A549 treated with CpdA at 1 μM for 4 hours (cell line): ENCODE data around the gene PBX2. TPM values are rescaled to one million over a fixed set of nuclear protein-coding genes. Genes with fewer than 3 reads are reported as not detected.

Experiments used
- total RNA-seq: library from RNA; stranded (reverse); fragments of 200-300 nt; extraction: Qiagen RNA extraction; gene quantifications from 5 replicates; pipeline ENCODE4 v1.2.3, GENCODE V29; 2022; ENCODE audit warnings: low read depth

The PBX2 gene
- 15.2 to 21.6 TPM (median 17.8 TPM) in 5 replicates for total RNA-seq

GRCh38 chr6:32190054-32190851 is at the start of gene PBX2:
TSS of gene PBX2 (minus strand) at chr6:32190202. CDS start at chr6:32189915, 287 bp downstream.

GRCh38 chr6:32223258-32224235 is 33.5 kb upstream of the PBX2 start, which contains the start of gene NOTCH4:
TSS of gene NOTCH4 (minus strand) at chr6:32224067. CDS start at chr6:32223928, 139 bp downstream.

GRCh38 chr6:32192608-32193039 is 2.6 kb upstream of the PBX2 start, which contains the start of gene GPSM3:
TSS of gene GPSM3 (minus strand) at chr6:32192643. CDS start at chr6:32192513, 130 bp downstream.

GRCh38 chr6:32184084-32184640 is 5.8 kb downstream of the PBX2 start, which contains the start of gene AGER:
TSS of gene AGER (minus strand) at chr6:32184253. CDS start at chr6:32184222, 31 bp downstream.

GRCh38 chr6:32177788-32178546 is 12.0 kb downstream of the PBX2 start, which contains the start of gene RNF5:
TSS of gene RNF5 (plus strand) at chr6:32178405. CDS start at chr6:32178512, 107 bp downstream.

GRCh38 chr6:32175711-32176475 is 14.1 kb downstream of the PBX2 start, which contains the start of gene AGPAT1:
TSS of gene AGPAT1 (minus strand) at chr6:32176084. CDS start at chr6:32171496, 4,588 bp downstream.

GRCh38 chr6:32164295-32164694 is 25.7 kb downstream of the PBX2 start, which contains the start of gene EGFL8:
TSS of gene EGFL8 (plus strand) at chr6:32164595. CDS start at chr6:32166166, 1,571 bp downstream.

GRCh38 chr6:32153564-32154513 is 36.2 kb downstream of the PBX2 start, which contains the start of gene PPT2:
TSS of gene PPT2 (plus strand) at chr6:32154141. CDS start at chr6:32154595, 454 bp downstream.

GRCh38 chr6:32151863-32152768 is 37.9 kb downstream of the PBX2 start, which contains the start of gene PRRT1:
TSS of gene PRRT1 (minus strand) at chr6:32151939. CDS start at chr6:32151827, 112 bp downstream.

Other genes starting within 250 kb of the PBX2 start
- 1.4 to 3.1 TPM (median 2.1 TPM) in 5 replicates for gene CFB, start 244.1 kb downstream of the PBX2 start, total RNA-seq
- gene NELFE, start 231.2 kb downstream of the PBX2 start, total RNA-seq, result 74.0 to 93.6 TPM (median 77.4 TPM) in 5 replicates
- 22.7 to 25.6 TPM (median 24.7 TPM) in 5 replicates for gene SKIC2, start 231.0 kb downstream of the PBX2 start, total RNA-seq
- gene DXO, start 218.1 kb downstream of the PBX2 start, total RNA-seq, result 9.7 to 13.2 TPM (median 11.9 TPM) in 5 replicates
- gene C4A, start 208.1 kb downstream of the PBX2 start, total RNA-seq, result 0.48 to 1.3 TPM (median 0.98 TPM) in 5 replicates
- gene C4B, start 175.4 kb downstream of the PBX2 start, total RNA-seq, result 0.56 to 1.3 TPM (median 0.94 TPM) in 5 replicates
- gene CYP21A2, start 151.8 kb downstream of the PBX2 start, total RNA-seq, result not detected in 5 replicates
- gene TNXB, start 80.9 kb downstream of the PBX2 start, total RNA-seq, result 0.42 to 0.92 TPM (median 0.67 TPM) in 5 replicates
- gene ATF6B, start 62.0 kb downstream of the PBX2 start, total RNA-seq, result 26.8 to 36.7 TPM (median 34.5 TPM) in 5 replicates
- 7.0 to 9.3 TPM (median 8.2 TPM) in 5 replicates for gene FKBPL, start 59.9 kb downstream of the PBX2 start, total RNA-seq
- 0.45 to 0.98 TPM (median 0.65 TPM) in 5 replicates for gene PRRT1, start 38.3 kb downstream of the PBX2 start, total RNA-seq
- gene PPT2, start 36.1 kb downstream of the PBX2 start, total RNA-seq, result 8.1 to 10.0 TPM (median 9.0 TPM) in 5 replicates
- 1.1 to 2.4 TPM (median 1.3 TPM) in 5 replicates for gene EGFL8, start 25.6 kb downstream of the PBX2 start, total RNA-seq
- 32.1 to 40.9 TPM (median 40.2 TPM) in 5 replicates for gene AGPAT1, start 14.1 kb downstream of the PBX2 start, total RNA-seq
- 33.1 to 47.7 TPM (median 45.2 TPM) in 5 replicates for gene RNF5, start 11.8 kb downstream of the PBX2 start, total RNA-seq
- 1.2 to 2.3 TPM (median 1.7 TPM) in 5 replicates for gene AGER, start 5.9 kb downstream of the PBX2 start, total RNA-seq
- 0.31 to 0.67 TPM (median 0.50 TPM) in 5 replicates for gene GPSM3, start 2.4 kb upstream of the PBX2 start, total RNA-seq
- 0.48 to 0.83 TPM (median 0.61 TPM) in 5 replicates for gene NOTCH4, start 33.9 kb upstream of the PBX2 start, total RNA-seq
- gene TSBP1, start 181.7 kb upstream of the PBX2 start, total RNA-seq, result not detected in 5 replicates
- not detected in 5 replicates for gene BTNL2, start 217.0 kb upstream of the PBX2 start, total RNA-seq
- gene HLA-DRA, start 249.7 kb upstream of the PBX2 start, total RNA-seq, result not detected in 5 replicates